ENCODE results near the gene CENPM. TPM values are rescaled to one million over a fixed set of nuclear protein-coding genes. Genes with fewer than 3 reads are reported as not detected.

The CENPM gene
- total RNA-seq, 2 experiments from 2014 or later = 189 to 354 TPM

GRCh38 chr22:41969110-41969646, 22.2 kb upstream of the CENPM start, which contains the start of gene SEPTIN3:
Gene SEPTIN3, plus strand, starts transcription at chr22:41969443. Its CDS starts 2,050 bp downstream, at chr22:41971493.
- POLR2A ChIA-PET = interaction anchor here (1.0 to 1.1 kb wide), 2 partner anchors 14 to 121 kb away, joined by 3 read pairs; no protein-coding TSS in a partner anchor
- intact Hi-C loops (cut with micrococcal nuclease; ENCODE audit: unreplicated experiment) = loop anchor here (5.0 kb wide), 1 partner anchor 143 kb away; no protein-coding TSS in a partner anchor

GRCh38 chr22:41968601-41969000, 21.6 kb upstream of the CENPM start:
- Histone ChIP-seq H3K4me3 (ENCODE audit: low read depth, low read length, poor library complexity, severe bottlenecking) (no peak overlapping the region), H3K36me3 (ENCODE audit: insufficient read depth, low read length) (no peaks in the 10 kb centered on the region), H3K9me3 (ENCODE audit: low read length) (no peaks in the 10 kb centered on the region), H3K4me1 (ENCODE audit: insufficient read depth, low read length, poor library complexity, severe bottlenecking) (no peaks in the 10 kb centered on the region), H3K27ac (ENCODE audit: low read depth, low read length, poor library complexity, severe bottlenecking) (no peak overlapping the region), H4K20me1 (ENCODE audit: insufficient read depth, low read length) (no peaks in the 10 kb centered on the region), H2AFZ (ENCODE audit: low read length) (no peak overlapping the region), H3K9me2 (ENCODE audit: insufficient read depth, low read length) (no peaks in the 10 kb centered on the region), H3K79me2 (ENCODE audit: insufficient read depth, low read depth, low read length) (no peaks in the 10 kb centered on the region), H3K4me2 (ENCODE audit: low read length) (no peak overlapping the region)
- ChIA-PET POLR2A (interaction anchor here (1.0 to 1.1 kb wide), 2 partner anchors 15 to 121 kb away, joined by 3 read pairs; no protein-coding TSS in a partner anchor), CTCF (ENCODE audit: unreplicated experiment) (no interaction called here)
- TF ChIP-seq CTCF (conservative IDR thresholded peaks at IDR 0.05; ENCODE audit: low read length) (no peak), EZH2phosphoT487 (IDR thresholded peaks at IDR 0.05; ENCODE audit: borderline replicate concordance, low read depth, low read length) (no peak)
- BruUV-seq (replicated peaks) = no TSS peak
- intact Hi-C loops (cut with micrococcal nuclease; ENCODE audit: unreplicated experiment) = loop anchor here (5.0 kb wide), 1 partner anchor 144 kb away; no protein-coding TSS in a partner anchor
- DNase-seq (ENCODE audit: low spot score) = no peak

More at GRCh38 chr22:41969110-41969646, 22.2 kb upstream of the CENPM start, which contains the start of gene SEPTIN3:
- no peaks in the 10 kb centered on the region for H3K79me2 ChIP-seq (ENCODE audit: insufficient read depth, low read depth, low read length)
- TF ChIP-seq EZH2phosphoT487 (IDR thresholded peaks at IDR 0.05; ENCODE audit: borderline replicate concordance, low read depth, low read length) = no peak
- no peak for TF ChIP-seq CTCF (conservative IDR thresholded peaks at IDR 0.05; ENCODE audit: low read length)
- no peaks in the 10 kb centered on the region for H3K9me2 ChIP-seq (ENCODE audit: insufficient read depth, low read length)
- no TSS peak for BruUV-seq (replicated peaks)
- H4K20me1 ChIP-seq (ENCODE audit: insufficient read depth, low read length) = no peaks in the 10 kb centered on the region
- no peak within 1 kb of the TSS for H3K4me2 ChIP-seq (ENCODE audit: low read length)
- H3K36me3 ChIP-seq (ENCODE audit: insufficient read depth, low read length) = no peaks in the 10 kb centered on the region
- H3K9me3 ChIP-seq (ENCODE audit: low read length) = no peaks in the 10 kb centered on the region
- no peak within 1 kb of the TSS for H3K27ac ChIP-seq (ENCODE audit: low read depth, low read length, poor library complexity, severe bottlenecking)
- CTCF ChIA-PET (ENCODE audit: unreplicated experiment) = no interaction called here
- H3K4me3 ChIP-seq (ENCODE audit: low read depth, low read length, poor library complexity, severe bottlenecking) = no peak within 1 kb of the TSS
- no peaks in the 10 kb centered on the region for H3K4me1 ChIP-seq (ENCODE audit: insufficient read depth, low read length, poor library complexity, severe bottlenecking)
- no peak for DNase-seq (ENCODE audit: low spot score)
- H2AFZ ChIP-seq (ENCODE audit: low read length) = no peak within 1 kb of the TSS

- Histone ChIP-seq H2AFZ (ENCODE audit: low read length) (no peak overlapping the region), H4K20me1 (ENCODE audit: insufficient read depth, low read length) (no peaks in the 10 kb centered on the region), H3K4me1 (ENCODE audit: insufficient read depth, low read length, poor library complexity, severe bottlenecking) (no peaks in the 10 kb centered on the region), H3K4me3 (ENCODE audit: low read depth, low read length, poor library complexity, severe bottlenecking) (no peak overlapping the region), H3K27ac (ENCODE audit: low read depth, low read length, poor library complexity, severe bottlenecking) (no peak overlapping the region), H3K79me2 (ENCODE audit: insufficient read depth, low read depth, low read length) (no peaks in the 10 kb centered on the region), H3K36me3 (ENCODE audit: insufficient read depth, low read length) (no peaks in the 10 kb centered on the region), H3K4me2 (ENCODE audit: low read length) (no peak overlapping the region), H3K9me3 (ENCODE audit: low read length) (no peaks in the 10 kb centered on the region), H3K9me2 (ENCODE audit: insufficient read depth, low read length) (no peaks in the 10 kb centered on the region)
- BruUV-seq (replicated peaks) = no TSS peak
- CTCF ChIA-PET (ENCODE audit: unreplicated experiment) = no interaction called here
- DNase-seq (ENCODE audit: low spot score) = peak; percentile 63
- intact Hi-C loops (cut with micrococcal nuclease; ENCODE audit: unreplicated experiment) = loop anchor here (5.0 kb wide), 1 partner anchor 146 kb away; no protein-coding TSS in a partner anchor
- POLR2A ChIA-PET = interaction anchor here (0.6 to 1.1 kb wide), 2 partner anchors 17 to 150 kb away, joined by 3 read pairs; no protein-coding TSS in a partner anchor
- TF ChIP-seq EZH2phosphoT487 (IDR thresholded peaks at IDR 0.05; ENCODE audit: borderline replicate concordance, low read depth, low read length) = no peak
- TF ChIP-seq CTCF (conservative IDR thresholded peaks at IDR 0.05; ENCODE audit: low read length) = peak; percentile 67
These were observed 19.8 kb upstream of the CENPM start for GRCh38 chr22:41966607-41967240.
